IMR-90 (cell line): ENCODE measurements around the gene OR7G3. TPM values are rescaled to one million over a fixed set of nuclear protein-coding genes. Genes with fewer than 3 reads are reported as not detected.

Experiments
- ATAC-seq: fragments of 200-7000 bp; cut with Tn5 transposase; 2 replicates; pipeline ENCODE4 v1.9.1; 2020; ENCODE audit warnings: low read depth, mild to moderate bottlenecking, moderate library complexity
- BruUV-seq: library from RNA; stranded (reverse); fragments of 400-500 nt; replicated peaks from 2 replicates; lab custom pipeline; 2021; lab: Mats Ljungman, UMichigan
- CTCF ChIA-PET: fragments of 300-600 bp; formaldehyde crosslinking; extraction: SDS; loops from one replicate; lab custom pipeline; 2021; ENCODE audit warnings: antibody characterized with exemption; lab: Yijun Ruan, JAX
- POLR2A ChIA-PET: fragments of 300-600 bp; sonication (Branson Sonifier 250); formaldehyde crosslinking; loops from one replicate; lab custom pipeline; 2022; ENCODE audit warnings: antibody characterized with exemption; ENCODE audit not compliant: unreplicated experiment; lab: Charles Lee
- DNase-seq: peaks from one replicate; pipeline ENCODE4 v3.0.0; 2013
- H2AFZ ChIP-seq: replicated peaks from 2 replicates; pipeline ENCODE3; 2013; ENCODE audit warnings: low read length, mild to moderate bottlenecking; ENCODE audit not compliant: poor library complexity
- H2AK5ac ChIP-seq: 2 replicates; pipeline ENCODE4 v1.6.1; 2013; ENCODE audit warnings: low read depth, low read length, inconsistent platforms
- H2AK9ac ChIP-seq: replicated peaks from 2 replicates; pipeline ENCODE3; 2013; ENCODE audit warnings: mild to moderate bottlenecking, low read depth, low read length, moderate library complexity; ENCODE audit not compliant: poor library complexity
- H2BK120ac ChIP-seq: 2 replicates; pipeline ENCODE4 v1.6.1; 2013; ENCODE audit warnings: low read depth, low read length, inconsistent platforms
- H2BK15ac ChIP-seq: 3 replicates; pipeline ENCODE4 v1.6.1; 2013; ENCODE audit warnings: low read depth, low read length, inconsistent platforms
- H2BK20ac ChIP-seq: 2 replicates; pipeline ENCODE4 v1.6.1; 2013; ENCODE audit warnings: low read depth, mild to moderate bottlenecking, inconsistent platforms, low read length, moderate library complexity
- H2BK5ac ChIP-seq: 2 replicates; pipeline ENCODE4 v1.6.1; 2013; ENCODE audit warnings: mild to moderate bottlenecking, low read depth, low read length, inconsistent platforms; ENCODE audit not compliant: poor library complexity, severe bottlenecking
- H3K14ac ChIP-seq: replicated peaks from 2 replicates; pipeline ENCODE4 v1.6.1; 2013; ENCODE audit warnings: low read depth, low read length, inconsistent platforms
- H3K18ac ChIP-seq: 2 replicates; pipeline ENCODE4 v1.6.1; 2013; ENCODE audit warnings: low read depth, low read length, control low read depth
- H3K23ac ChIP-seq: 2 replicates; pipeline ENCODE4 v1.6.1; 2013; ENCODE audit warnings: low read depth, low read length, inconsistent platforms
- H3K27ac ChIP-seq: 2 replicates; pipeline ENCODE4 v1.5.1; 2013; ENCODE audit warnings: mild to moderate bottlenecking, control low read depth, low read length; ENCODE audit not compliant: insufficient read depth
- H3K27me3 ChIP-seq: 2 replicates; pipeline ENCODE4 v1.6.1; 2013; ENCODE audit warnings: low read length; ENCODE audit not compliant: control insufficient read depth, insufficient read depth
- H3K36me3 ChIP-seq: 2 replicates; pipeline ENCODE4 v1.6.1; 2013; ENCODE audit warnings: low read length, mixed read lengths; ENCODE audit not compliant: control insufficient read depth, insufficient read depth
- H3K4ac ChIP-seq: 2 replicates; pipeline ENCODE4 v1.6.1; 2013; ENCODE audit warnings: low read depth, low read length, inconsistent platforms
- H3K4me1 ChIP-seq: 2 replicates; pipeline ENCODE4 v1.6.1; 2013; ENCODE audit warnings: low read length, mixed read lengths; ENCODE audit not compliant: control insufficient read depth, insufficient read depth
- H3K4me2 ChIP-seq: 2 replicates; pipeline ENCODE4 v1.6.1; 2013; ENCODE audit warnings: low read depth, mild to moderate bottlenecking, control low read depth, low read length, moderate library complexity
- H3K4me3 ChIP-seq: 2 replicates; pipeline ENCODE4 v1.5.1; 2013; ENCODE audit warnings: low read depth, mild to moderate bottlenecking, control low read depth, low read length, moderate library complexity; ENCODE audit not compliant: insufficient read depth
- H3K56ac ChIP-seq: 2 replicates; pipeline ENCODE4 v1.6.1; 2013; ENCODE audit warnings: low read length, inconsistent platforms; ENCODE audit not compliant: insufficient read depth; ENCODE audit errors: extremely low read depth
- H3K79me1 ChIP-seq, 2 experiments: 2 replicates each; pipeline ENCODE4 v1.6.1; 2013; ENCODE audit warnings: low read length in 2 of 2, inconsistent platforms in 1 of 2, low read depth in 1 of 2
- H3K9ac ChIP-seq: 2 replicates; pipeline ENCODE4 v1.6.1; 2013; ENCODE audit warnings: low read depth, low read length, control low read depth
- H3K9me1 ChIP-seq: 2 replicates; pipeline ENCODE4 v1.6.1; 2013; ENCODE audit warnings: low read length, inconsistent platforms; ENCODE audit not compliant: insufficient read depth
- H3K9me3 ChIP-seq: 2 replicates; pipeline ENCODE4 v1.6.1; 2013; ENCODE audit warnings: low read length; ENCODE audit not compliant: control insufficient read depth, insufficient read depth
- H4K20me1 ChIP-seq: 2 replicates; pipeline ENCODE4 v1.6.1; 2013; ENCODE audit warnings: low read length, inconsistent platforms; ENCODE audit not compliant: insufficient read depth
- H4K5ac ChIP-seq: 2 replicates; pipeline ENCODE4 v1.6.1; 2013; ENCODE audit warnings: mild to moderate bottlenecking, low read depth, low read length, control low read depth
- H4K8ac ChIP-seq, 2 experiments: 2 replicates each; pipeline ENCODE4 v1.6.1; 2013; ENCODE audit warnings: low read depth in 2 of 2, low read length in 2 of 2, control low read depth in 1 of 2, inconsistent platforms in 1 of 2
- H4K91ac ChIP-seq: 2 replicates; pipeline ENCODE4 v1.6.1; 2013; ENCODE audit warnings: low read depth, low read length, inconsistent platforms; ENCODE audit not compliant: insufficient read depth
- BHLHE40 ChIP-seq: fragments of 150-350 bp; IDR thresholded peaks from 2 replicates; pipeline ENCODE4 v1.6.1; 2016; ENCODE audit warnings: mild to moderate bottlenecking, low read depth, low read length
- CEBPB ChIP-seq: IDR thresholded peaks from 2 replicates; pipeline ENCODE4 v1.6.1; 2012; ENCODE audit warnings: low read depth, low read length, improper control_type of control experiment
- CHD1 ChIP-seq: IDR thresholded peaks from 2 replicates; pipeline ENCODE4 v1.6.1; 2012; ENCODE audit warnings: low read depth, low read length, improper control_type of control experiment
- FOS ChIP-seq: fragments of 150-350 bp; IDR thresholded peaks from 2 replicates; pipeline ENCODE4 v1.6.1; 2016; ENCODE audit warnings: low read depth, low read length
- MAFK ChIP-seq: IDR thresholded peaks from 2 replicates; pipeline ENCODE4 v1.6.1; 2012; ENCODE audit warnings: low read depth, low read length, improper control_type of control experiment
- MAZ ChIP-seq: IDR thresholded peaks from 2 replicates; pipeline ENCODE4 v1.6.1; 2012; ENCODE audit warnings: low read depth, mild to moderate bottlenecking, low read length, improper control_type of control experiment, moderate library complexity, borderline replicate concordance
- MXI1 ChIP-seq: IDR thresholded peaks from 2 replicates; pipeline ENCODE4 v1.6.1; 2012; ENCODE audit warnings: low read depth, mild to moderate bottlenecking, low read length, moderate library complexity, borderline replicate concordance
- NFE2L2 ChIP-seq: fragments of 150-350 bp; IDR thresholded peaks from 2 replicates; pipeline ENCODE4 v1.6.1; 2016; ENCODE audit warnings: low read depth, mild to moderate bottlenecking, low read length
- POLR2A ChIP-seq: IDR thresholded peaks from 2 replicates; pipeline ENCODE4 v1.6.1; 2012; ENCODE audit warnings: mild to moderate bottlenecking, low read depth, low read length
- RAD21 ChIP-seq: IDR thresholded peaks from 2 replicates; pipeline ENCODE4 v1.6.1; 2012; ENCODE audit warnings: low read length, improper control_type of control experiment
- RCOR1 ChIP-seq: IDR thresholded peaks from 2 replicates; pipeline ENCODE4 v1.6.1; 2012; ENCODE audit warnings: mild to moderate bottlenecking, low read length, improper control_type of control experiment; ENCODE audit not compliant: insufficient replicate concordance
- RFX5 ChIP-seq: IDR thresholded peaks from 2 replicates; pipeline ENCODE4 v1.8.0; 2012; ENCODE audit warnings: low read depth, mild to moderate bottlenecking, low read length, moderate library complexity
- SMC3 ChIP-seq: fragments of 150-350 bp; IDR thresholded peaks from 2 replicates; pipeline ENCODE4 v1.6.1; 2016; ENCODE audit warnings: low read depth, mild to moderate bottlenecking, antibody characterized with exemption, low read length, moderate library complexity
- WGBS, 2 experiments: methylation state at CpG; one replicate each; pipeline versions ENCODE4 v1.1.5 to v1.1.7; 2013; ENCODE audit warnings: missing lambda C conversion rate in 2 of 2; ENCODE audit not compliant: insufficient read length in 1 of 2; ENCODE audit errors: extremely low coverage in 2 of 2; 5-methylcytosine and 5-hydroxymethylcytosine counted together
- dilution Hi-C: fragments of 300-500 bp; cut with HindIII; formaldehyde crosslinking; loops from one replicate; pipeline ENCODE4 v1.14.3; 2018; ENCODE audit warnings: low sequenced_read_pairs; ENCODE audit not compliant: unreplicated experiment
- in situ Hi-C: fragments of 300-500 bp; cut with MboI; formaldehyde crosslinking; loops from 3 replicates; pipeline ENCODE4 v1.14.3; 2019; ENCODE audit warnings: low sequenced_read_pairs, inconsistent platforms, mixed read lengths
- intact Hi-C: fragments of 100-400 bp; cut with micrococcal nuclease; formaldehyde crosslinking; loops from 2 replicates; pipeline ENCODE4 v1.10.0; 2022
- polyA plus RNA-seq, 3 experiments: library from polyadenylated mRNA; depleted of rRNA; stranded (reverse); fragments of >200 nt; gene quantifications; 2 replicates each; pipeline ENCODE4 v1.2.3, GENCODE V29; 2012; ENCODE audit warnings: low replicate concordance in 1 of 3
- total RNA-seq: library from RNA; depleted of rRNA; stranded (reverse); fragments of >200 nt; gene quantifications from 2 replicates; pipeline ENCODE4 v1.2.3, GENCODE V29; 2012
- TF ChIP-seq, protein P1 (sequence below): fragments of 150-350 bp; IDR thresholded peaks from 2 replicates; pipeline ENCODE4 v1.6.1; 2017; ENCODE audit warnings: mild to moderate bottlenecking, antibody characterized with exemption, low read length, low read depth
- TF ChIP-seq, protein P2 (sequence below): conservative IDR thresholded peaks from 2 replicates; pipeline ENCODE4 v1.5.1; 2012; ENCODE audit warnings: mild to moderate bottlenecking, low read depth, low read length, improper control_type of control experiment
- TF ChIP-seq, protein P3 (sequence below): fragments of 150-350 bp; IDR thresholded peaks from 2 replicates; pipeline ENCODE4 v1.6.1; 2016; ENCODE audit warnings: low read depth, mild to moderate bottlenecking, low read length, moderate library complexity, borderline replicate concordance

OR7G3 gene
- total and polyA plus RNA-seq, 2 of the 4 experiments (the other 2 are of a cell fraction), result not detected

DNA sequence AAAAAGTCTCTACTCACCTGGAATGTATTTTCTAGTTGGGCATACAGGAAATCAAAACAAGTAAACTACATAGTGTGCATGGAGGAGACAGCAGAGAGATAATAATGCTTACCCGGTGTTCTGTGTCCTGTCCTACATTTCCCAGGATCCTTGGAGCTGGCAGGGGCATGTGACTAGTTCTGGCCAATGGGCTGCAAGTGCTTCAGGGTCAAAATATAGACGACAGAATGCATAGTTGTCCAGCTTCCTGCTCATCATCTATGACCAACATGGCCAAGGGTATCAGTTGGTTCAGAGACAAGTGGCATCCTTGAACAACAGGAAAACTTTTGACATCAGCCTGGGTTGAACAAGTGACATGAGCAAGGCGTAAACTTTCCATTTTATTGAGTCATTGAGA lies 21.9 kb upstream of the OR7G3 start:
- H3K23ac ChIP-seq, result no peak overlapping the region
- CTCF ChIA-PET, result no interaction called here
- ATAC-seq, result no peak
- H3K9me1 ChIP-seq, result no peaks in the 10 kb centered on the region
- H3K27ac ChIP-seq, result no peak overlapping the region
- no peak overlapping the region for H2BK120ac ChIP-seq
- H3K4me3 ChIP-seq, result no peak overlapping the region
- H2BK20ac ChIP-seq, result no peak overlapping the region
- WGBS, 2 experiments, result 83% methylated on average over 1 of the region's 3 CpGs; no CpG with 5 or more reads in 1 of the 2 experiments
- no peak for DNase-seq
- no peak overlapping the region for H2BK15ac ChIP-seq
- no peak overlapping the region for H3K9ac ChIP-seq
- in situ Hi-C loops (loop anchor here (25.0 kb wide), 1 partner anchor 914 kb away; no protein-coding TSS in a partner anchor), intact Hi-C loops (no loop called here), dilution Hi-C loops (no loop called here)
- no peak overlapping the region for H3K4me2 ChIP-seq
- POLR2A ChIA-PET, result no interaction called here
- H3K18ac ChIP-seq, result no peak overlapping the region
- H3K14ac ChIP-seq, result no peak overlapping the region
- H4K91ac ChIP-seq, result no peak overlapping the region
- H3K9me3 ChIP-seq, result peaks cover 51% of the 10 kb centered on the region
- no peak overlapping the region for H2BK5ac ChIP-seq
- H3K36me3 ChIP-seq, result peaks cover 33% of the 10 kb centered on the region
- H2AK5ac ChIP-seq, result no peak overlapping the region
- BruUV-seq, result no TSS peak
- H2AFZ ChIP-seq, result no peak overlapping the region
- H4K5ac ChIP-seq, result no peak overlapping the region
- H3K79me1 ChIP-seq, result peaks cover 12 to 14% of the 10 kb centered on the region in 2 experiments
- peaks cover 21% of the 10 kb centered on the region for H4K20me1 ChIP-seq
- H4K8ac ChIP-seq, result no peak overlapping the region
- no peak overlapping the region for H3K56ac ChIP-seq
- TF ChIP-seq MAFK (no peak), MXI1 (no peak), RCOR1 (no peak), FOS (no peak), BHLHE40 (no peak), NFE2L2 (no peak), CHD1 (no peak), MAZ (no peak), CEBPB (no peak), RFX5 (no peak), POLR2A (no peak), SMC3 (no peak), RAD21 (no peak)
- TF ChIP-seq, protein P1, sequence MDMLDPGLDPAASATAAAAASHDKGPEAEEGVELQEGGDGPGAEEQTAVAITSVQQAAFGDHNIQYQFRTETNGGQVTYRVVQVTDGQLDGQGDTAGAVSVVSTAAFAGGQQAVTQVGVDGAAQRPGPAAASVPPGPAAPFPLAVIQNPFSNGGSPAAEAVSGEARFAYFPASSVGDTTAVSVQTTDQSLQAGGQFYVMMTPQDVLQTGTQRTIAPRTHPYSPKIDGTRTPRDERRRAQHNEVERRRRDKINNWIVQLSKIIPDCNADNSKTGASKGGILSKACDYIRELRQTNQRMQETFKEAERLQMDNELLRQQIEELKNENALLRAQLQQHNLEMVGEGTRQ, result no peak
- TF ChIP-seq, protein P2, sequence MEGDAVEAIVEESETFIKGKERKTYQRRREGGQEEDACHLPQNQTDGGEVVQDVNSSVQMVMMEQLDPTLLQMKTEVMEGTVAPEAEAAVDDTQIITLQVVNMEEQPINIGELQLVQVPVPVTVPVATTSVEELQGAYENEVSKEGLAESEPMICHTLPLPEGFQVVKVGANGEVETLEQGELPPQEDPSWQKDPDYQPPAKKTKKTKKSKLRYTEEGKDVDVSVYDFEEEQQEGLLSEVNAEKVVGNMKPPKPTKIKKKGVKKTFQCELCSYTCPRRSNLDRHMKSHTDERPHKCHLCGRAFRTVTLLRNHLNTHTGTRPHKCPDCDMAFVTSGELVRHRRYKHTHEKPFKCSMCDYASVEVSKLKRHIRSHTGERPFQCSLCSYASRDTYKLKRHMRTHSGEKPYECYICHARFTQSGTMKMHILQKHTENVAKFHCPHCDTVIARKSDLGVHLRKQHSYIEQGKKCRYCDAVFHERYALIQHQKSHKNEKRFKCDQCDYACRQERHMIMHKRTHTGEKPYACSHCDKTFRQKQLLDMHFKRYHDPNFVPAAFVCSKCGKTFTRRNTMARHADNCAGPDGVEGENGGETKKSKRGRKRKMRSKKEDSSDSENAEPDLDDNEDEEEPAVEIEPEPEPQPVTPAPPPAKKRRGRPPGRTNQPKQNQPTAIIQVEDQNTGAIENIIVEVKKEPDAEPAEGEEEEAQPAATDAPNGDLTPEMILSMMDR, result no peak
- TF ChIP-seq, protein P3, sequence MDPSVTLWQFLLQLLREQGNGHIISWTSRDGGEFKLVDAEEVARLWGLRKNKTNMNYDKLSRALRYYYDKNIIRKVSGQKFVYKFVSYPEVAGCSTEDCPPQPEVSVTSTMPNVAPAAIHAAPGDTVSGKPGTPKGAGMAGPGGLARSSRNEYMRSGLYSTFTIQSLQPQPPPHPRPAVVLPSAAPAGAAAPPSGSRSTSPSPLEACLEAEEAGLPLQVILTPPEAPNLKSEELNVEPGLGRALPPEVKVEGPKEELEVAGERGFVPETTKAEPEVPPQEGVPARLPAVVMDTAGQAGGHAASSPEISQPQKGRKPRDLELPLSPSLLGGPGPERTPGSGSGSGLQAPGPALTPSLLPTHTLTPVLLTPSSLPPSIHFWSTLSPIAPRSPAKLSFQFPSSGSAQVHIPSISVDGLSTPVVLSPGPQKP, result no peak
- H2AK9ac ChIP-seq, result no peak overlapping the region
- H3K27me3 ChIP-seq, result no peaks in the 10 kb centered on the region
- no peak overlapping the region for H3K4ac ChIP-seq
- no peaks in the 10 kb centered on the region for H3K4me1 ChIP-seq
